ENCODE measurements around the gene PGM3. TPM values are rescaled to one million over a fixed set of nuclear protein-coding genes. Genes with fewer than 3 reads are reported as not detected.
A peak's percentile ranks its signal among the peaks of the same experiment; 100 is the strongest.

PGM3 gene
- 10 to 100 TPM; 16.0 to 30.0 (median 26.1) TPM for total RNA-seq

DNA sequence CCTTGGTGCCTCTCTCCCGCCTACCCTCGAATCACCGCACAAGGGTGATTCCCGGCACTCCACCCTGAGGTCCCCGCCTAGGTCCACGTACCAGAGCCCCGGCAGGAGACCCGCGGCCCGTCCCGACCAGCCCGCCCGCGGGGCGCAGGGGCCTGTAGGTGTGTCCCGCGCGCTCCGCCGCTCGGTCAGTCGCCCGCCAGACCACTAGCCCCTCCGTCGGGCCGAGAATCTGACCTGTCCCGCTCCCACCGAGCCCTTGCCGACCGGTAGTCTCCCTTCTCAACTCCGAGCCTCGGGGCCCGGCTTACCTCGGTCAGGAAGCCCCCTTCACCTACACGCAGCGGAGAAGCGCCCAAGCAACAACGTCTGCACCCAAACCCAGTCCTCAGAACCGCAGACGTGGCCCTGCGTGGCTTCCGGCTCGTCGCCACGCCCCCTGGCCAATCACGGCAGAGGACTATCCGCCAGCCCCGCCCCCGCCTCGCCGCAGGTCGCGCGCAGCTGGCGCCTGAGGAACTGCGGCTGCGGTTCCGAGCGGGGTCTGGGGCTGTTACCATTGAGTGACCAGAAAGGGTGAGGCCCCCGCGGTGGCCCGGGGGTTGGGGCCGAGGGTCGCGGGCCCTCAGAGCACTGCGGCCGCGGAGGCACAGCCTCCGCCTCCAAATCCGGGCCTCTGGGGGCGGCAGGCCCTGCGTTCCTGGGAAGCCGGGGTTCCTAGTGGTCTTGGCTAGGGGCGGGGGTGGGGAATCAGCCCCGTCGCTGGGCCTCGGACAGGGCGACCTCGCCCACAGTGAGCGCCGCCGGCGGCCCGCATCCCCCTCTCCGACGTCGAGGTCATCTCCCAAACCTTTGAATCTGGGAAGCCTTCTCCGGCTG is at the start of gene PGM3, which contains the start of gene RWDD2A:
Gene PGM3 (minus strand): TSS at position 395 of the 876 bp plus-strand sequence. CDS start 2,253 bp downstream, outside the sequence.
Gene RWDD2A (plus strand): TSS at position 487 of the 876 bp plus-strand sequence. CDS start 1,095 bp downstream, outside the sequence.
- Histone ChIP-seq H3K36me3 (peaks cover 0 to 9% (median 0%) of the 10 kb centered on the region in 3 donors), H3K9me3 (no peaks in the 10 kb centered on the region), H3K4me3 (peak within 1 kb of the TSS; percentile 75 to 94 (median 85)), H3K4me1 (peaks cover 0 to 7% (median 2%) of the 10 kb centered on the region in 4 donors), H3K27me3 (no peaks in the 10 kb centered on the region), H3K27ac (peak within 1 kb of the TSS; percentile 68 to 83 (median 76))
- peak; percentile 92 to 97 (median 95) for DNase-seq
- no peak for TF ChIP-seq CTCF (IDR thresholded peaks at IDR 0.05)
- TF ChIP-seq POLR2A (IDR thresholded peaks at IDR 0.05), result peak; percentile 75 to 84

DNA sequence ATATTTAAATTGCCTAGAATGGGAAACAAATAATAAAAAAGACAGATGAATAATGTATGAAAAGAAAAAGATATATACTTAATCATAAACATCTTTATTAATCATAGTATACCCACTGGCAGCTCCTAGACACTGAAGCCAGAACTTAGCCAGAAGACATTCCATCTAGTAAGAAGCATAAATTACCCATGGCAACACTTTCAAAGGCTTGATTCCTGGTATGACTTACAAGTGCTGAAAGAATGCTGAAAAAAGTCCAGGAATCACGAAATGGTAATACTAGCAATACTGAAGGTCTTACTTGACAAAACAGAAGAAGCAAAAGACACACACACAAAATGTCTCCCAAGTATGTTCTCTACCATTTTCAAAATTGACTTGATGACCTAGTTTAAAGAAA is 38.1 kb upstream of the PGM3 start:
- TF ChIP-seq CTCF (IDR thresholded peaks at IDR 0.05) (no peak), POLR2A (IDR thresholded peaks at IDR 0.05) (no peak)
- no peak overlapping the region for H3K27ac ChIP-seq
- no peaks in the 10 kb centered on the region for H3K9me3 ChIP-seq
- H3K4me1 ChIP-seq, result no peaks in the 10 kb centered on the region
- peaks cover 0 to 4% (median 0%) of the 10 kb centered on the region in 3 donors for H3K36me3 ChIP-seq
- H3K27me3 ChIP-seq, result no peaks in the 10 kb centered on the region
- no peak overlapping the region for H3K4me3 ChIP-seq
- DNase-seq, result no peak

DNA sequence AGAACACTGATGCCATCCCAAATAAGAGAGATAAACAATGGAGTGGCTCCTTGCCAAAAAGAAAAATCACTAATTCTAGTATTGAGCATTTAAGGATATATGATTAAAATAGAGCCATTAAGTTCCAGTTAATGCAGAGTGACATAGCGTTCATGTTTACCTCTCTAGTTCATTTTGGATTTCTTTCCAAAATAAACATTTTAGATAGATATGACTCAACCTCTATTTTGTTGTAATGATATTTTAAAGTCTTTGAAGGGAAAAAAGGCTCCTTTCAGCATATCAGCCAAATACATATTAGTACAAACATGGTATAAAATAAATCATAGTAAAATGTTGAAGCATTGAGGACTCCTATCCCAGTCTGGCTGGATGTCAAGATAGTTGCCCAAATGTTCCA is 33.5 kb upstream of the PGM3 start:
- no peak for DNase-seq
- no peak for TF ChIP-seq CTCF (IDR thresholded peaks at IDR 0.05)
- TF ChIP-seq POLR2A (IDR thresholded peaks at IDR 0.05), result no peak
- H3K9me3 ChIP-seq, result no peaks in the 10 kb centered on the region
- no peak overlapping the region for H3K27ac ChIP-seq
- peaks cover 0 to 4% (median 0%) of the 10 kb centered on the region in 3 donors for H3K36me3 ChIP-seq
- no peak overlapping the region for H3K4me3 ChIP-seq
- no peaks in the 10 kb centered on the region for H3K4me1 ChIP-seq
- H3K27me3 ChIP-seq, result no peaks in the 10 kb centered on the region

DNA sequence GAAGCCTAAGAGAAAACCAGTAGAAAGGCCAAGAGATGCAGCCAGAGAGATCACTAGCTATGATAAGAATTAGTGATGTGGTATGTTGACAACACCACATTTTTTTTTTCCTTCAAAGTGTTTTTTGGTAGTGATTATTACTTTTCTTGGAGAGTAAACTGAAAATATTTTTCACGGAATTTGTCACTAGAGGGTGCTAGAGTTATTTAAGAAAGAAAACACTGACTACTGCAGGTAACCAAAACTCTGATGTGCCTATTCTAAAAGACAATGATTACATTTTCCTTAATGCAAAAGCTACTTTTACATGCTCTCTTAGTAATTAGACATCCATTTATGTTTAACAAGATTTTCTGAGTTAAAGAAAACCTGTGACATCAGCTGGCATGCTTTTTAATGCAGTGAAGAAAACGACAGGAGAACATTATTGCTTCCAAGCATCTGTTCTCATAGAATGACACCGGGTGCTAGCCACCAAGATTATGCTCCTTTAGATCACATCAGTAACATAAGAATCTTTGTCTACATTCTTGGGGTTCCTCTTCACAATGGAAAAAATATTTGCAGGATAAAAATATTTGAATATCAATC is 28.9 kb upstream of the PGM3 start:
- no peak overlapping the region for H3K27ac ChIP-seq
- TF ChIP-seq POLR2A (IDR thresholded peaks at IDR 0.05) (no peak), CTCF (IDR thresholded peaks at IDR 0.05) (peak in 4 of 6 experiments; percentile 46 to 59 (median 52))
- H3K4me3 ChIP-seq, result no peak overlapping the region
- no peaks in the 10 kb centered on the region for H3K4me1 ChIP-seq
- no peaks in the 10 kb centered on the region for H3K27me3 ChIP-seq
- no peak for DNase-seq
- no peaks in the 10 kb centered on the region for H3K36me3 ChIP-seq
- H3K9me3 ChIP-seq, result no peaks in the 10 kb centered on the region

DNA sequence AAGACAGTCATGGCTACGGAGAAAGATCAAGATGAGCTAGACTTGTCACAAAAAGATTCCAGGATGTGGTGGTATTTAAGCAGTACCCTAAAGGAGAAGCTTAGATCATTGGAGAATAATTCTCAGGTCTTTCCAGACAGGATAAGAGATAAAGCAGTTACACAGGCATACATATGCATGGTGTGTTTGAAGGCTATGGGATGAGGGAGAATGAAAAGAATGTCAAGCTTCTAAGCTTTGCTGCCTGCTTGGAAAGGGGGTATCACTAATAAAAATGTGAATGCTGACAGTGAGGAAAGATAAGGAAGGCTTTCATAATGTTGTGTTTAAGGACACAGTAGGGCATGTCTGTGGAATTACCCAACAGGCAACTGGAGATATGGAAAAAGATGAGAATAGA is 28.2 kb upstream of the PGM3 start:
- no peak for DNase-seq
- no peak for TF ChIP-seq CTCF (IDR thresholded peaks at IDR 0.05)
- no peak for TF ChIP-seq POLR2A (IDR thresholded peaks at IDR 0.05)
- Histone ChIP-seq H3K27me3 (no peaks in the 10 kb centered on the region), H3K27ac (no peak overlapping the region), H3K4me3 (no peak overlapping the region), H3K4me1 (no peaks in the 10 kb centered on the region), H3K9me3 (no peaks in the 10 kb centered on the region), H3K36me3 (no peaks in the 10 kb centered on the region)

Measured in Peyer's patch (tissue), 4 donors.